ENCODE measurements around the gene BMPR2.

- TF ChIP-seq USF1 (IDR thresholded peaks at IDR 0.05) = no peak
- TF ChIP-seq RAD21 (IDR thresholded peaks at IDR 0.05; ENCODE audit: low read depth) = no peak
- TF ChIP-seq CREB1 (IDR thresholded peaks at IDR 0.05; ENCODE audit: low read depth) = no peak
- no peak for TF ChIP-seq CEBPB (IDR thresholded peaks at IDR 0.05)
- TF ChIP-seq MAX (IDR thresholded peaks at IDR 0.05) = no peak
These were observed 58.3 kb downstream of the BMPR2 start for GRCh38 chr2:202434472-202434871.

Measured in Ishikawa (cell line).